Kidney (tissue), 14 donors: Measurements from ENCODE around the gene WNK2. TPM values are rescaled to one million over a fixed set of nuclear protein-coding genes. Genes with fewer than 3 reads are reported as not detected.

Source experiments
- DNase-seq, 5 donors: peaks; one replicate each; pipeline ENCODE4 v3.0.0-alpha.2; 2013 to 2020
- FAIRE-seq: peaks from 2 replicates; lab custom pipeline; 2012; peaks lifted over from hg19 to GRCh38; lab: Jason Lieb, UNC
- H3K27ac ChIP-seq, 2 donors: one replicate each; pipeline ENCODE4 v1.7.0; 2013; ENCODE audit warnings: low read depth in 2 of 2, low read length in 2 of 2, inconsistent platforms in 1 of 2
- H3K27me3 ChIP-seq: one replicate; pipeline ENCODE4 v1.7.1; 2013; ENCODE audit warnings: low read length, inconsistent platforms; ENCODE audit not compliant: control insufficient read depth, insufficient read depth
- H3K36me3 ChIP-seq, 3 donors: one replicate each; pipeline versions ENCODE4 v1.7.0 to v1.7.1; 2013; ENCODE audit warnings: low read length in 3 of 3, control low read depth in 1 of 3, inconsistent platforms in 1 of 3; ENCODE audit not compliant: insufficient read depth in 3 of 3, control insufficient read depth in 2 of 3
- H3K4me1 ChIP-seq, 3 donors: one replicate each; pipeline versions ENCODE4 v1.7.0 to v1.7.1; 2013; ENCODE audit warnings: low read length in 3 of 3, inconsistent platforms in 1 of 3, low read depth in 1 of 3; ENCODE audit not compliant: control insufficient read depth in 2 of 3, insufficient read depth in 2 of 3
- H3K4me3 ChIP-seq, 3 donors: one replicate each; pipeline versions ENCODE4 v1.7.0 to v1.8.1; 2013; ENCODE audit warnings: low read length in 3 of 3, control low read depth in 1 of 3, inconsistent platforms in 1 of 3
- H3K9ac ChIP-seq, 3 donors: one replicate each; pipeline versions ENCODE4 v1.7.0 to v1.7.1; 2013; ENCODE audit warnings: low read length in 3 of 3, control low read depth in 1 of 3, inconsistent platforms in 1 of 3
- H3K9me3 ChIP-seq, 3 donors: one replicate each; pipeline versions ENCODE4 v1.7.0 to v1.7.1; 2013; ENCODE audit warnings: low read length in 3 of 3, control low read depth in 1 of 3, inconsistent platforms in 1 of 3; ENCODE audit not compliant: control insufficient read depth in 2 of 3, insufficient read depth in 1 of 3
- CTCF ChIP-seq: IDR thresholded peaks from 3 replicates; pipeline ENCODE4 v1.5.1; 2012; ENCODE audit warnings: mild to moderate bottlenecking, moderate library complexity, borderline replicate concordance; ENCODE audit not compliant: insufficient read depth; ENCODE audit errors: extremely low read depth
- intact Hi-C: fragments of 100-400 bp; cut with DNase I; formaldehyde crosslinking; loops from one replicate; pipeline ENCODE4 v1.11.1; 2022
- polyA plus RNA-seq: library from polyadenylated mRNA; stranded (reverse); fragments of 350-450 nt; fragmentation: Illumina TruSeq; extraction: RNeasy Lipid Tissue Mini Kit (QIAGEN cat#74804); gene quantifications from one replicate; pipeline ENCODE4 v1.2.3, GENCODE V29; 2014; ENCODE audit warnings: low read depth, low replicate concordance; ENCODE audit not compliant: insufficient read depth
- total RNA-seq: library from RNA; stranded (reverse); fragmentation: NEBNext Ultra II Directional; extraction: Animal tissue kit (Norgen Biotek cat#: 25700); gene quantifications from one replicate; pipeline ENCODE4 v1.2.1, GENCODE V29; 2021
- donor health status: control.
- donor health status: control.
- donor health status: control.
- donor health status: control.
- donor health status: control.
- donor health status: DM: yes; HTN: yes; CAD: no.
- donor health status: Normal renal cell carcinoma (clear cell type).

Gene WNK2
- total and polyA plus RNA-seq, 2 donors from 2014 or later = 1.5 to 4.8 TPM

- no peaks in the 10 kb centered on the region for H3K4me1 ChIP-seq
- no peak for TF ChIP-seq CTCF
- H3K9ac ChIP-seq = no peak overlapping the region
- H3K9me3 ChIP-seq = no peaks in the 10 kb centered on the region
- no peaks in the 10 kb centered on the region for H3K36me3 ChIP-seq
- no peak overlapping the region for H3K27ac ChIP-seq
- no peak for FAIRE-seq
- H3K4me3 ChIP-seq = no peak overlapping the region
- peak in 1 of 5 donors; percentile 58 for DNase-seq
- intact Hi-C loops = no loop called here
- no peaks in the 10 kb centered on the region for H3K27me3 ChIP-seq
Observed at GRCh38 chr9:93234600-93234999, 50.7 kb downstream of the WNK2 start.

GRCh38 chr9:93235300-93235960, 51.5 kb downstream of the WNK2 start:
- no peak for TF ChIP-seq CTCF
- Histone ChIP-seq H3K27me3 (no peaks in the 10 kb centered on the region), H3K4me3 (no peak overlapping the region), H3K9me3 (no peaks in the 10 kb centered on the region), H3K27ac (no peak overlapping the region), H3K9ac (no peak overlapping the region), H3K36me3 (no peaks in the 10 kb centered on the region), H3K4me1 (no peaks in the 10 kb centered on the region)
- FAIRE-seq = no peak
- peak; percentile 62 to 92 (median 68) for DNase-seq
- intact Hi-C loops = no loop called here

GRCh38 chr9:93236541-93237206, 52.7 kb downstream of the WNK2 start:
- no peak for FAIRE-seq
- TF ChIP-seq CTCF = no peak
- H3K9ac ChIP-seq = no peak overlapping the region
- H3K27me3 ChIP-seq = no peaks in the 10 kb centered on the region
- H3K4me1 ChIP-seq = no peaks in the 10 kb centered on the region
- H3K9me3 ChIP-seq = no peaks in the 10 kb centered on the region
- H3K27ac ChIP-seq = no peak overlapping the region
- intact Hi-C loops = no loop called here
- DNase-seq = peak in 1 of 5 donors; percentile 68
- H3K36me3 ChIP-seq = no peaks in the 10 kb centered on the region
- no peak overlapping the region for H3K4me3 ChIP-seq
